ENCODE results near the gene NKX1-1.
"Not testable (repeated sequence)": the region's sequence is repeated elsewhere in the genome, so short reads cannot be mapped to it uniquely, and the experiment has no call there.

GRCh38 chr4:1395389-1395820 is 10.8 kb downstream of the NKX1-1 start:
- not testable (repeated sequence) for TF ChIP-seq YY1 (IDR thresholded peaks at IDR 0.05; ENCODE audit: insufficient read depth, insufficient read length); ZNF274 (IDR thresholded peaks at IDR 0.05; ENCODE audit: low read depth, low read length)
